BE2C (cell line): ENCODE results near the gene DNAJC5.
"Not testable (repeated sequence)": the region's sequence is repeated elsewhere in the genome, so short reads cannot be mapped to it uniquely, and the experiment has no call there.

Experiments
- DNase-seq: peaks from one replicate; pipeline ENCODE4 v3.0.0-alpha.2; 2020
- H3K27me3 ChIP-seq: fragments of 250-450 bp; sonication (Bioruptor Pico); 2 replicates; pipeline ENCODE4 v1.5.1; 2020; ENCODE audit warnings: mild to moderate bottlenecking
- H3K36me3 ChIP-seq: fragments of 250-450 bp; sonication (Bioruptor Pico); 2 replicates; pipeline ENCODE4 v1.5.1; 2020; ENCODE audit warnings: mild to moderate bottlenecking
- H3K4me1 ChIP-seq: fragments of 250-450 bp; sonication (Bioruptor Pico); 2 replicates; pipeline ENCODE4 v1.5.1; 2020
- H3K4me3 ChIP-seq: 2 replicates; pipeline ENCODE4 v1.5.1; 2011; ENCODE audit warnings: low read depth, low read length
- H3K9me3 ChIP-seq: fragments of 250-450 bp; sonication (Bioruptor Pico); 2 replicates; pipeline ENCODE4 v1.5.1; 2020
- TF ChIP-seq, protein P1 (sequence below): IDR thresholded peaks from 2 replicates; pipeline ENCODE4 v1.5.1; 2012; ENCODE audit warnings: mild to moderate bottlenecking, low read depth, low read length

Gene DNAJC5

DNA sequence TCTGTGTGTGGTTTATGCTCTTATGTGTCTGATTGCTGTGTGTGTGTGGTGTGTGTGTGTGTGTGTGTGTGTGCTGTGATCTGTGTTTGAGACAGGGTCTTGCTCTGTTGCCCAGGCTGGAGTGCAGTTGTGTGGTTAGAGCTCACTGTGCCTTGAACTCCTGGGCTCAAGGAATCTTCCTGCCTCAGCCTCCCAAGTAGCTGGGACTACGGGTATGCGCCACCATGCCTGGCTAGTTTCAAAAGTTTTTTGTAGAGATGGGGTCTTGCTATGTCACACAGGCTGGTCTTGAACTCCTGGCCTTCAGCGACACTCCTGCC lies 78.2 kb downstream of the DNAJC5 start:
- no peaks in the 10 kb centered on the region for H3K9me3 ChIP-seq
- H3K27me3 ChIP-seq = no peaks in the 10 kb centered on the region
- no peaks in the 10 kb centered on the region; the same call in 1 of the 2 replicates for H3K36me3 ChIP-seq
- TF ChIP-seq, protein P1, sequence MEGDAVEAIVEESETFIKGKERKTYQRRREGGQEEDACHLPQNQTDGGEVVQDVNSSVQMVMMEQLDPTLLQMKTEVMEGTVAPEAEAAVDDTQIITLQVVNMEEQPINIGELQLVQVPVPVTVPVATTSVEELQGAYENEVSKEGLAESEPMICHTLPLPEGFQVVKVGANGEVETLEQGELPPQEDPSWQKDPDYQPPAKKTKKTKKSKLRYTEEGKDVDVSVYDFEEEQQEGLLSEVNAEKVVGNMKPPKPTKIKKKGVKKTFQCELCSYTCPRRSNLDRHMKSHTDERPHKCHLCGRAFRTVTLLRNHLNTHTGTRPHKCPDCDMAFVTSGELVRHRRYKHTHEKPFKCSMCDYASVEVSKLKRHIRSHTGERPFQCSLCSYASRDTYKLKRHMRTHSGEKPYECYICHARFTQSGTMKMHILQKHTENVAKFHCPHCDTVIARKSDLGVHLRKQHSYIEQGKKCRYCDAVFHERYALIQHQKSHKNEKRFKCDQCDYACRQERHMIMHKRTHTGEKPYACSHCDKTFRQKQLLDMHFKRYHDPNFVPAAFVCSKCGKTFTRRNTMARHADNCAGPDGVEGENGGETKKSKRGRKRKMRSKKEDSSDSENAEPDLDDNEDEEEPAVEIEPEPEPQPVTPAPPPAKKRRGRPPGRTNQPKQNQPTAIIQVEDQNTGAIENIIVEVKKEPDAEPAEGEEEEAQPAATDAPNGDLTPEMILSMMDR = no peak
- no peak for DNase-seq
- no peak overlapping the region; the same call in 1 of the 2 replicates for H3K4me3 ChIP-seq
- no peaks in the 10 kb centered on the region for H3K4me1 ChIP-seq

DNA sequence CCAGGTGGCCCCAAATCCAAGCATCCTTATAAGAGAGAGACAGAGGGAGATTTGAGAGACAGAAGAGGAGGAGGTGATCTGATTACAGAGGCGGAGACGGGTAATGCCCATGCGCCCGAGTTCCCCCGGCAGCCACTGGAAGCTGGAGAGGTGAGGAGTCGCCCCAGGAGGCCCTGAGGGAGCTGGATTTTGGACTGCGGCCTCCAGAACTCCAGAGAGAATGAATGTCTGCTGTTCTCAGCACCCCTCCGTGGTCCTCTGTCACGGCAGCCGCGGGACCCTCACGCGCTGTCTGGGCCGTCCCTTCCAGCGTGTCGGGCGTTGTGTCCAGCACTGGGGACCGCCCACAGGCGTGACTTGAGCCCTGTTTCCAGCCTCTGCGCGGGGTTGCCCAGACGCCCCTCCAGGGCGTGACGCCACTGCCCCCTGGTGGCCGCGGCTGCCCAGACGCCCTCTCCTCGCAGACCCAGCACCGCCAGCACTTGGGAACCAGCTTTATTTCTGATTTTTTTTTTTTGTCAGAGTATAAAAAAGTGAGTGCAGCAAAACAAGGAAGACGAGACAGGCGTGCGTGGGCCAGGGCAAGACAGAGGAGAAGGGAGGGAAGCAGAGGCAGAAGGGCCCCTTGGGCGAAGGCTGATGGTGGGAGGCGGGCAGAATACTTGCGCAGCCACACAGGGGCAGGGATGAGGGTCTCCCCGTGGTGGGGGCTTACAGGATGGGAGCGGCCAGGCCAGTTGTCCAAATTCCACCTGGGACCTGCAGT lies 78.9 kb downstream of the DNAJC5 start:
- Histone ChIP-seq H3K4me3 (peak overlapping the region; percentile 57), H3K4me1 (peaks cover 4% of the 10 kb centered on the region; the same call in 1 of the 2 replicates), H3K36me3 (no peaks in the 10 kb centered on the region), H3K9me3 (no peaks in the 10 kb centered on the region), H3K27me3 (no peaks in the 10 kb centered on the region)
- DNase-seq = peak; percentile 94
- TF ChIP-seq, protein P1 = peak; percentile 98

DNA sequence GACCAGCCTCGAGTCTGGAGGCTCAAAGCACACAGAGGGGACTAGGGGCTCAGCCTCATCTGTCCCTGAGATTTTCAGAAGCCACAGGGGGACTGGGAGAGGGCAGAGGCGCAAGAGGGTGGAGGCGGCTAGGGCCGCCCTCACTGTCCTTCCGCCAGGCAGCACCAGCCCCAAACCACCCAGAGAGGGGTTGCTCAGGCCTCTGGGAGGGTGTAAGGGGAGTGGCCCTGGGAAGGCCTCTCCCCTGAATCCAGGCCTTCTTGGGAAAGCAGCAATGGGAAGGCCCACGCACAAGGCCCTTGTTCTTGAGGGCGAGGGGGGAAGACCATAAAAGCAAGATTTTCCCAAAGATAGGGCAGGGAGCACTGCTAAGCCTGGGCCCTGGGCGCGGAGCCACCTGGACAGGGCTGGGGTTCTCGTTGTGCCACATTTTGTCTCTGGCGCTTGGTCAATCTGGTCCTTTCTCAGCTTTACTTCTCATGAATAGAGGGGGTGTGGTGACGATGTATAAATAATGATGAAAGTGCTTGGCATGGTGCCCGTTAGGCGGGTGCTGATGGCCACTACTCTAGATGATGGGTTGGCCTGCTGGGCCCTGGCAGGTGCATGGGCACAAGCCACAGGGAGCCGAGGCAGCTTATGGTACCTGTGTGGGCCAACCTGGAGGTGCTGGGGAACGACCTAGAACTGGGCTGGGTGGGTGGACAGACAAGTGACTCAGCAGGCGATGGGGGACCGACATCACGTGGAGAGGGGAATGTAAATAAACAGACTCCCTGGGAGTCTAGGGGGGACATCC lies 79.7 kb downstream of the DNAJC5 start:
- no peak for DNase-seq
- TF ChIP-seq, protein P1 = no peak

DNA sequence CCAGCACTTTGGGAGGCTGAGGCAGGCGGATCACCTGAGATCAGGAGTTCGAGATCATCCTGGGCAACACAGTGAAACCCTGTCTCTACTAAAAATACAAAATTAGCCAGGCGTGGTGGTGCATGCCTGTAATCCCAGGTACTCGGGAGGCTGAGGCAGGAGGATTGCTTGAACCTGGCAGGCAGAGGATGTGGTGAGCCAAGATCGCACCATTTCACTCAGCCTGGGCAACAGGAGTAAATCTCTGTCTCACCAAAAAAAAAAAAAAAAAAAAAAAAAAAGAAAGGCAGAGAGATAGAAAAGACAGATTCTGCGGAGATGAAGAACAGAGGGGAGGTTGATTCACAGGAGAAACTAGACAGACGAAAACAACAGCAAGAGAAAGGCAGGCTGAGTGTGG lies 81.6 kb downstream of the DNAJC5 start:
- not testable (repeated sequence) for H3K27me3 ChIP-seq, H3K9me3 ChIP-seq

More for the DNA sequence above, 79.7 kb downstream of the DNAJC5 start:
- Histone ChIP-seq H3K36me3 (no peaks in the 10 kb centered on the region), H3K4me1 (peaks cover 4% of the 10 kb centered on the region; the same call in 1 of the 2 replicates), H3K4me3 (no peak overlapping the region), H3K27me3 (no peaks in the 10 kb centered on the region), H3K9me3 (no peaks in the 10 kb centered on the region)

DNA sequence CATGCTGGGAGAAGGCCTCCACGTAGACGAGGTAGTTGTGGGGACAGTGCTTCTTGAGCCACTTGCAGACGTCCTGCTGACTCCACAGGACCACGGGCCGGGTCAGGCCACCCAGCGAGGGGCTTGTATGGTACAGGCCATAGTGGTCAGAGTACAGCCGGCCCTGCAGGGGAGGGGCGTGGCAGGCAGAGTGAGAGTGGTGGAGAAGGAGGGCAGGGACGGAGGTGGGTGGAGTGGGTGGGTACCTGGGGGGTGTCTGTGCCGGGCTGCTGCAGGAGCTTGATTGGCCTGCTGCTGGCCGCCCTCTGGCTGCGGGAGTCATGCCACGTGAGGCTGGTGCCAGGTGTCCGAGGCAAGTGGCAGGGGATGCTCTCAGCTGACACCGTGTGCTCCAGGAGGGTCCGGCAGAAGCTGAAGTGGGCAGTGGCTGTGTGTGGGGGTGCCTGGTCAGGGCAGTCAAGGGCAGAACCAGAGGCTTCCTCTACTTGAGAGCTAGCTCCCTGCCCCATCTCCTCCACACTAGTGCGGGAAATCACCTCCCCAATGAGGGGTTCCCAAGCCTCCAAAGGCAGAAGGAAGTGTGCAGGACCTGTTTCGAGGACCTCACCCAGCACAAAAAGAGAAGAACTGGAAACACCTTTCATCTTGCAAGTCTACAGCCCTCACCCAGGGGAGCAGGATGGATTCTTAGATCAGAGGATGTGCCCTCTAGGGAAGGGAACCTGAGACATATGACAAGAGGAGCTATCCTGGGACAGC lies 82.2 kb downstream of the DNAJC5 start:
- H3K27me3 ChIP-seq = no peaks in the 10 kb centered on the region
- H3K9me3 ChIP-seq = no peaks in the 10 kb centered on the region
- no peak for DNase-seq
- H3K4me1 ChIP-seq = peaks cover 12% of the 10 kb centered on the region
- H3K4me3 ChIP-seq = no peak overlapping the region
- H3K36me3 ChIP-seq = no peaks in the 10 kb centered on the region
- TF ChIP-seq, protein P1 = no peak

More for the DNA sequence above, 81.6 kb downstream of the DNAJC5 start:
- not testable (repeated sequence) for H3K36me3 ChIP-seq, DNase-seq, H3K4me3 ChIP-seq
- peaks cover 12% of the 10 kb centered on the region for H3K4me1 ChIP-seq

DNA sequence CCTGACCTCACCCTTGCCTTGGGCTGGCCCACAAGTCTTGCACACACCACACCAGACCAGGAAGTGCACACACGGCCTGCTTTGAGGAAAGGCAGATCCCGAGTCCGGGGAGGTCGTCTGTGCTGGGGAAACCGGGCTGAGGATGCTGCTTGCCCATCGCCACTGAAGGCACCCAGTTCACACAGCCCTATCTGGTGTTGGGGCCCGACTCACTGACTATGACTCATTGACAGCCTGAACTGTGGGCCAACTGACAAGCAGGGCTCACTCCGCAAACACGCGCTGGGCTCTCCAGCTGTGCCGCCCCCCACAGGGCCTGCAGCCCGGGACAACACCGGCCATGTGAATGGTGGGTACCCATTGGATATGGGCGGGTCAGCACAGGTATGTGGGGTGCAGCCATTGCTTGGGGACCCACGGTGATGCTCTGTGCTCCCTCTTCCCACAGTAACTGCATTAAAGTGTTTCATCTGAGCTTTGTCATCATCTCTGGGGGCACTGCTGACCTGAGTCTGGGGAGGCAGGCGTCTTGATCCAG lies 82.9 kb downstream of the DNAJC5 start:
- Histone ChIP-seq H3K36me3 (peaks cover 4% of the 10 kb centered on the region; the same call in 1 of the 2 replicates), H3K4me3 (no peak overlapping the region), H3K4me1 (peaks cover 12% of the 10 kb centered on the region), H3K9me3 (no peaks in the 10 kb centered on the region), H3K27me3 (no peaks in the 10 kb centered on the region)
- TF ChIP-seq, protein P1 = no peak
- peak; percentile 28 for DNase-seq
